ENCODE results near the gene MTHFD2L.

- no peak for TF ChIP-seq EZH2 (IDR thresholded peaks at IDR 0.05; ENCODE audit: borderline replicate concordance, low read depth, low read length, severe bottlenecking)
- TF ChIP-seq CTCF (IDR thresholded peaks at IDR 0.05; ENCODE audit: extremely low read depth in 1 of 2, insufficient read depth in 1 of 2, low read depth in 1 of 2, low read length in 2 of 2), result no peak
- TF ChIP-seq JUN (IDR thresholded peaks at IDR 0.05; ENCODE audit: borderline replicate concordance, insufficient read depth, insufficient read length, low read depth), result no peak
- no peak for TF ChIP-seq POLR2A (IDR thresholded peaks at IDR 0.05; ENCODE audit: low read depth, low read length)
- no peak for TF ChIP-seq FOS (IDR thresholded peaks at IDR 0.05; ENCODE audit: borderline replicate concordance, insufficient read depth, low read length)
- TF ChIP-seq MAX (IDR thresholded peaks at IDR 0.05; ENCODE audit: insufficient read depth, insufficient read length), result no peak
- TF ChIP-seq POLR2AphosphoS5 (IDR thresholded peaks at IDR 0.05; ENCODE audit: insufficient read depth, low read depth, low read length), result no peak
- no peak for TF ChIP-seq MYC (IDR thresholded peaks at IDR 0.05; ENCODE audit: low read depth, low read length)
- TF ChIP-seq GATA2 (IDR thresholded peaks at IDR 0.05; ENCODE audit: insufficient read depth, insufficient read length, low read depth, low read length), result no peak
Observed at GRCh38 chr4:74202062-74202586, 44.2 kb downstream of the MTHFD2L start.
